Astrocyte (in vitro differentiated cells and primary cell): ENCODE data around the gene FRMD5. TPM values are rescaled to one million over a fixed set of nuclear protein-coding genes. Genes with fewer than 3 reads are reported as not detected.
A peak's percentile ranks its signal among the peaks of the same experiment; 100 is the strongest.

ENCODE experiments used
- DNase-seq: peaks from one replicate; pipeline ENCODE4 v3.0.0-alpha.2; 2010; ENCODE audit warnings: low read depth
- FAIRE-seq: peaks from 2 replicates; lab custom pipeline; 2011; peaks lifted over from hg19 to GRCh38; lab: Jason Lieb, UNC
- H2AFZ ChIP-seq: 2 replicates; pipeline ENCODE4 v1.6.0; 2012; ENCODE audit warnings: low read depth, low read length, inconsistent platforms
- H3K27ac ChIP-seq: 2 replicates; pipeline ENCODE4 v1.5.1; 2011; ENCODE audit warnings: low read depth, low read length, inconsistent platforms
- H3K27me3 ChIP-seq: 2 replicates; pipeline ENCODE4 v1.6.0; 2011; ENCODE audit warnings: low read length, inconsistent platforms; ENCODE audit not compliant: insufficient read depth
- H3K36me3 ChIP-seq: 2 replicates; pipeline ENCODE4 v1.5.1; 2011; ENCODE audit warnings: low read length, inconsistent platforms; ENCODE audit not compliant: insufficient read depth
- H3K4me1 ChIP-seq: 2 replicates; pipeline ENCODE4 v1.5.1; 2011; ENCODE audit warnings: low read length, inconsistent platforms; ENCODE audit not compliant: insufficient read depth
- H3K4me2 ChIP-seq: 2 replicates; pipeline ENCODE4 v1.6.0; 2012; ENCODE audit warnings: low read length, inconsistent platforms
- H3K4me3 ChIP-seq: 2 replicates; pipeline ENCODE4 v1.5.1; 2011; ENCODE audit warnings: low read depth, mild to moderate bottlenecking, low read length, inconsistent platforms; ENCODE audit not compliant: insufficient read depth
- H3K79me2 ChIP-seq: 2 replicates; pipeline ENCODE4 v1.6.0; 2012; ENCODE audit warnings: mild to moderate bottlenecking, low read length, inconsistent platforms; ENCODE audit not compliant: insufficient read depth
- H3K9ac ChIP-seq: 2 replicates; pipeline ENCODE4 v1.6.0; 2012; ENCODE audit warnings: mild to moderate bottlenecking, low read length, inconsistent platforms
- H3K9me3 ChIP-seq: 2 replicates; pipeline ENCODE4 v1.5.1; 2012; ENCODE audit warnings: low read depth, mild to moderate bottlenecking, low read length, inconsistent platforms; ENCODE audit not compliant: insufficient read depth
- H4K20me1 ChIP-seq: 2 replicates; pipeline ENCODE4 v1.6.0; 2012; ENCODE audit warnings: low read length, inconsistent platforms; ENCODE audit not compliant: insufficient read depth
- H3K27ac Mint-ChIP-seq: one replicate; pipeline ENCODE4 v1.8.0; 2021; ENCODE audit warnings: mild to moderate bottlenecking, mixed read lengths; ENCODE audit not compliant: unreplicated experiment
- H3K27me3 Mint-ChIP-seq: one replicate; pipeline ENCODE4 v1.8.0; 2021; ENCODE audit warnings: low read depth, mixed read lengths; ENCODE audit not compliant: unreplicated experiment
- H3K36me3 Mint-ChIP-seq: one replicate; pipeline ENCODE4 v1.8.0; 2021; ENCODE audit warnings: low read depth, mixed read lengths; ENCODE audit not compliant: unreplicated experiment
- H3K4me1 Mint-ChIP-seq: one replicate; pipeline ENCODE4 v1.8.0; 2021; ENCODE audit warnings: low read depth, mixed read lengths; ENCODE audit not compliant: unreplicated experiment
- H3K4me3 Mint-ChIP-seq: one replicate; pipeline ENCODE4 v1.8.0; 2021; ENCODE audit warnings: mild to moderate bottlenecking, moderate library complexity, mixed read lengths; ENCODE audit not compliant: unreplicated experiment
- H3K9me3 Mint-ChIP-seq: one replicate; pipeline ENCODE4 v1.8.0; 2021; ENCODE audit warnings: mild to moderate bottlenecking, mixed read lengths; ENCODE audit not compliant: unreplicated experiment
- EZH2 ChIP-seq: IDR thresholded peaks from 2 replicates; pipeline ENCODE4 v1.6.1; 2012; ENCODE audit warnings: mild to moderate bottlenecking, low read length, inconsistent platforms; ENCODE audit not compliant: insufficient read depth
- total RNA-seq: library from RNA; stranded (reverse); gene quantifications from 2 replicates; pipeline ENCODE4 v1.2.1, GENCODE V29; 2021
- TF ChIP-seq, protein P1 (sequence below): IDR thresholded peaks from 2 replicates; pipeline ENCODE4 v1.5.1; 2011; ENCODE audit warnings: low read depth, mild to moderate bottlenecking, inconsistent platforms, low read length, moderate library complexity; ENCODE audit not compliant: insufficient read depth

FRMD5 gene
- total RNA-seq, 1 donor from 2014 or later = 19.6 TPM

DNA sequence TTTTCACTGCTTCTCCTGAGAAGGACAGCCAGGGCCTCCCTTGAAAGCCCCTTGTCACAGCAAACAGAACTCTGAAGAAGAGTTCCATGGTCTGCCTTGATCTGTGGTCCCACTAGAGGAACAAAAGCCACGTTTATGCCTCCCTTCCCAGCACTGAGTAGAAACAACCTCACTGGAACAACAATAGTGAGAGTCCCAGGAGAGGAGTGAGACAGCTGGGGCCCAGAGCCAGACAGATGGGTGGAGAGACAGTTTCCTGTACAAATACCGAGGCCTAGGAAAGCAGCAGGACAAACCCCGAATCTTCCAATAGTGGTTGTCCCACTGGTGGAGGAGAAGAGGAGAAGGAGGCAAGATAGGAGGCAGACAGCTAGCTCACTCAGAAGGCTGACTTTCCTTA lies 262.2 kb downstream of the FRMD5 start:
- no peak for DNase-seq
- peaks cover 15% of the 10 kb centered on the region for H3K4me1 ChIP-seq
- H2AFZ ChIP-seq = no peak overlapping the region
- H3K4me1 Mint-ChIP-seq = peaks cover 49% of the 10 kb centered on the region
- peaks cover 63% of the 10 kb centered on the region for H4K20me1 ChIP-seq
- H3K9ac ChIP-seq = no peak overlapping the region
- no peaks in the 10 kb centered on the region for H3K27me3 ChIP-seq
- H3K79me2 ChIP-seq = peaks cover 40% of the 10 kb centered on the region
- no peak overlapping the region for H3K4me3 ChIP-seq
- no peak for FAIRE-seq
- H3K27me3 Mint-ChIP-seq = no peaks in the 10 kb centered on the region
- H3K27ac ChIP-seq = no peak overlapping the region
- TF ChIP-seq, protein P1, sequence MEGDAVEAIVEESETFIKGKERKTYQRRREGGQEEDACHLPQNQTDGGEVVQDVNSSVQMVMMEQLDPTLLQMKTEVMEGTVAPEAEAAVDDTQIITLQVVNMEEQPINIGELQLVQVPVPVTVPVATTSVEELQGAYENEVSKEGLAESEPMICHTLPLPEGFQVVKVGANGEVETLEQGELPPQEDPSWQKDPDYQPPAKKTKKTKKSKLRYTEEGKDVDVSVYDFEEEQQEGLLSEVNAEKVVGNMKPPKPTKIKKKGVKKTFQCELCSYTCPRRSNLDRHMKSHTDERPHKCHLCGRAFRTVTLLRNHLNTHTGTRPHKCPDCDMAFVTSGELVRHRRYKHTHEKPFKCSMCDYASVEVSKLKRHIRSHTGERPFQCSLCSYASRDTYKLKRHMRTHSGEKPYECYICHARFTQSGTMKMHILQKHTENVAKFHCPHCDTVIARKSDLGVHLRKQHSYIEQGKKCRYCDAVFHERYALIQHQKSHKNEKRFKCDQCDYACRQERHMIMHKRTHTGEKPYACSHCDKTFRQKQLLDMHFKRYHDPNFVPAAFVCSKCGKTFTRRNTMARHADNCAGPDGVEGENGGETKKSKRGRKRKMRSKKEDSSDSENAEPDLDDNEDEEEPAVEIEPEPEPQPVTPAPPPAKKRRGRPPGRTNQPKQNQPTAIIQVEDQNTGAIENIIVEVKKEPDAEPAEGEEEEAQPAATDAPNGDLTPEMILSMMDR = no peak
- no peak for TF ChIP-seq EZH2
- H3K4me3 Mint-ChIP-seq = no peak overlapping the region
- peak overlapping the region; percentile 4 for H3K4me2 ChIP-seq
- H3K36me3 Mint-ChIP-seq = peaks cover 7% of the 10 kb centered on the region
- H3K9me3 ChIP-seq = no peaks in the 10 kb centered on the region
- peak overlapping the region; percentile 41 for H3K27ac Mint-ChIP-seq
- H3K9me3 Mint-ChIP-seq = no peaks in the 10 kb centered on the region
- H3K36me3 ChIP-seq = no peaks in the 10 kb centered on the region

DNA sequence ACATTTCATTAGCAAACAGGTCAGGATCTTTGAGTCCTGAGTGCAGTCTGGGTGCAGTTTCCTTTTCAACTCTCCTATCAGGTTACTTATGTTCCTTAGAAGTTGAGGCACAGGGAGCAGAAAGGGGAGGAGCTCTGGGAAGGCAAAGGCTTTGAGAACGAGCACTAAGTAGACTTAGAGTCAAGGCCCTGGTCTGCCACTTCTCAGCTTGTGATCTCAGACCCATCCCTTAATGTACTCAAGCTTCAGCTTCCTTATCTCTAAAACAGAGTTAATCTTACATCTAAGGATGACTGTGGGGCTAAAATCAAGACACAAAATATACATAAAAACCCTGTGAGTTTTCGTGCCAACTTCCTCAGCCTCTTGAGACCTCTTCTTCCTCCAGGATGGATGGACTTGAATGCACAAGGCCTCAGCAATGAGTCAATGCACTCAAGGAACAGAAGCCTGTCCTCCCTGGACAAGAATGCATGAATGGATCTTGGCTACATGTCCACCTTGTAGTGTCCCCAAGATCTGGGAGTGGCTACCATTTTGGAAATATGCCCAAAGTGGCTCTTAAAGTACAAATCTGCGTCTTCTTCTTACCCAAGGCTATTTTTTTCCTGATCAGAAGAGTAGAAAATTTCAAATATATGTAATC lies 263.2 kb downstream of the FRMD5 start:
- Histone ChIP-seq H3K9me3 (no peaks in the 10 kb centered on the region), H2AFZ (no peak overlapping the region), H3K79me2 (peaks cover 47% of the 10 kb centered on the region), H3K9ac (no peak overlapping the region), H3K27ac (no peak overlapping the region), H3K4me3 (no peak overlapping the region), H3K4me2 (no peak overlapping the region), H3K4me1 (peaks cover 15% of the 10 kb centered on the region), H4K20me1 (peaks cover 62% of the 10 kb centered on the region), H3K36me3 (no peaks in the 10 kb centered on the region), H3K27me3 (no peaks in the 10 kb centered on the region)
- peaks cover 53% of the 10 kb centered on the region for H3K4me1 Mint-ChIP-seq
- FAIRE-seq (no peak), DNase-seq (no peak)
- TF ChIP-seq, protein P1 = no peak
- H3K9me3 Mint-ChIP-seq = no peaks in the 10 kb centered on the region
- H3K36me3 Mint-ChIP-seq = peaks cover 7% of the 10 kb centered on the region
- no peaks in the 10 kb centered on the region for H3K27me3 Mint-ChIP-seq
- H3K4me3 Mint-ChIP-seq = no peak overlapping the region
- H3K27ac Mint-ChIP-seq = no peak overlapping the region

DNA sequence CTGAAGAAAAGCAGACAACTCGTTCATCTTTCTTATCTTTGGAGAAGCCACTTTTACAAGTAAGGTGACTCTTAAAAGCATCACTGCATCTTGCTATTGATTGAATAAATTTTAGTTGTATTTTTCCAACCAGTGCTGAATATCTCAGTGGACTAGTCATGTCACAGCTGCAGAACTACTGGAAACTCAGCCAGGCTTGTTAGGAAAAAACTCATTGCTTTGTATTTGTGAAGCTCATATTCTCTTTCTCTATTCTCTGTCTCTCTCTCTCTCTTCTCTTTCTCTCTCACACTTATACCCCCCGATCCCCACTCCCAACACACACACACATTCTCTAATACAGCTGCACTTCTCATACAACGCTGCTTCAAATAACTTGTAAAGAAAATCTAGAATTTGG lies 264.0 kb downstream of the FRMD5 start:
- Mint-ChIP-seq H3K36me3 (peaks cover 5% of the 10 kb centered on the region), H3K9me3 (no peaks in the 10 kb centered on the region), H3K4me1 (peaks cover 57% of the 10 kb centered on the region), H3K27me3 (no peaks in the 10 kb centered on the region), H3K4me3 (no peak overlapping the region), H3K27ac (peak overlapping the region; percentile 38)
- DNase-seq (no peak), FAIRE-seq (no peak)
- Histone ChIP-seq H3K36me3 (no peaks in the 10 kb centered on the region), H3K27me3 (no peaks in the 10 kb centered on the region), H3K4me3 (no peak overlapping the region), H3K4me1 (peaks cover 15% of the 10 kb centered on the region), H3K79me2 (peaks cover 50% of the 10 kb centered on the region), H3K9ac (no peak overlapping the region), H3K9me3 (no peaks in the 10 kb centered on the region), H2AFZ (no peak overlapping the region), H4K20me1 (peaks cover 65% of the 10 kb centered on the region), H3K4me2 (no peak overlapping the region), H3K27ac (no peak overlapping the region)
- no peak for TF ChIP-seq EZH2
- TF ChIP-seq, protein P1 = no peak
